H9 (cell line): ENCODE measurements around the gene PIGL. TPM values are rescaled to one million over a fixed set of nuclear protein-coding genes. Genes with fewer than 3 reads are reported as not detected.

ENCODE experiments used
- DNase-seq: peaks from one replicate; pipeline ENCODE4 v3.0.0-alpha.2; 2017
- H2AFZ ChIP-seq: one replicate; pipeline ENCODE4 v1.6.1; 2013; ENCODE audit warnings: mild to moderate bottlenecking, low read length, control low read depth, moderate library complexity
- H2AK5ac ChIP-seq: 2 replicates; pipeline ENCODE4 v1.6.1; 2013; ENCODE audit warnings: low read length, control low read depth, mixed read lengths; ENCODE audit not compliant: insufficient read length
- H2BK120ac ChIP-seq: one replicate; pipeline ENCODE4 v1.6.1; 2013; ENCODE audit warnings: low read depth, mild to moderate bottlenecking, low read length, control low read depth, inconsistent platforms; ENCODE audit not compliant: poor library complexity, severe bottlenecking
- H2BK12ac ChIP-seq: 2 replicates; pipeline ENCODE4 v1.6.1; 2013; ENCODE audit warnings: low read length, control low read depth, mixed read lengths, low read depth; ENCODE audit not compliant: insufficient read length
- H2BK15ac ChIP-seq: 2 replicates; pipeline ENCODE4 v1.6.1; 2013; ENCODE audit warnings: low read depth, low read length, control low read depth
- H2BK20ac ChIP-seq: one replicate; pipeline ENCODE4 v1.6.1; 2013; ENCODE audit warnings: low read depth, mild to moderate bottlenecking, low read length, control low read depth, inconsistent platforms; ENCODE audit not compliant: poor library complexity, severe bottlenecking
- H2BK5ac ChIP-seq: 2 replicates; pipeline ENCODE4 v1.6.1; 2013; ENCODE audit warnings: low read length, control low read depth, mixed read lengths; ENCODE audit not compliant: insufficient read length
- H3K14ac ChIP-seq: 2 replicates; pipeline ENCODE4 v1.6.1; 2013; ENCODE audit warnings: low read length, control low read depth; ENCODE audit not compliant: insufficient read depth
- H3K18ac ChIP-seq: 2 replicates; pipeline ENCODE4 v1.6.1; 2013; ENCODE audit warnings: low read depth, mild to moderate bottlenecking, mixed read lengths, low read length, control low read depth; ENCODE audit not compliant: insufficient read length
- H3K23ac ChIP-seq: 2 replicates; pipeline ENCODE4 v1.6.1; 2013; ENCODE audit warnings: low read length, control low read depth, mixed read lengths, low read depth; ENCODE audit not compliant: insufficient read length
- H3K23me2 ChIP-seq: 2 replicates; pipeline ENCODE4 v1.6.1; 2013; ENCODE audit warnings: low read depth, mild to moderate bottlenecking, mixed read lengths, low read length, control low read depth; ENCODE audit not compliant: insufficient read length, poor library complexity, severe bottlenecking
- H3K27ac ChIP-seq: 2 replicates; pipeline ENCODE4 v1.5.1; 2013; ENCODE audit warnings: low read length, control low read depth, mixed read lengths, low read depth; ENCODE audit not compliant: insufficient read length
- H3K27me3 ChIP-seq: 2 replicates; pipeline ENCODE4 v1.6.1; 2013; ENCODE audit warnings: low read length, control low read depth, inconsistent platforms; ENCODE audit not compliant: insufficient read depth
- H3K4ac ChIP-seq: 2 replicates; pipeline ENCODE4 v1.6.1; 2013; ENCODE audit warnings: low read depth, mild to moderate bottlenecking, control low read depth, inconsistent platforms, low read length, moderate library complexity
- H3K4me1 ChIP-seq: 2 replicates; pipeline ENCODE4 v1.6.1; 2013; ENCODE audit warnings: low read length, control low read depth, inconsistent platforms; ENCODE audit not compliant: insufficient read depth
- H3K4me2 ChIP-seq: 2 replicates; pipeline ENCODE4 v1.6.1; 2013; ENCODE audit warnings: low read length, control low read depth, mixed read lengths; ENCODE audit not compliant: insufficient read length, insufficient read depth
- H3K56ac ChIP-seq: 2 replicates; pipeline ENCODE4 v1.6.1; 2013; ENCODE audit warnings: low read depth, mild to moderate bottlenecking, mixed read lengths, low read length, control low read depth; ENCODE audit not compliant: insufficient read length
- H3K79me1 ChIP-seq: 2 replicates; pipeline ENCODE4 v1.6.1; 2013; ENCODE audit warnings: low read depth, mild to moderate bottlenecking, moderate library complexity, low read length, control low read depth, inconsistent platforms; ENCODE audit not compliant: insufficient read depth, poor library complexity, severe bottlenecking
- H3K79me2 ChIP-seq: 2 replicates; pipeline ENCODE4 v1.6.1; 2013; ENCODE audit warnings: low read length, control low read depth, inconsistent platforms; ENCODE audit not compliant: insufficient read depth
- H3K9ac ChIP-seq: 2 replicates; pipeline ENCODE4 v1.6.1; 2013; ENCODE audit warnings: low read length, control low read depth, mixed read lengths; ENCODE audit not compliant: insufficient read length; ENCODE audit errors: extremely low read depth
- H3K9me3 ChIP-seq: one replicate; pipeline ENCODE4 v1.6.1; 2013; ENCODE audit warnings: low read depth, low read length, inconsistent platforms; ENCODE audit not compliant: control insufficient read depth
- H3T11ph ChIP-seq: one replicate; pipeline ENCODE4 v1.6.1; 2013; ENCODE audit warnings: mild to moderate bottlenecking, low read length, control low read depth, inconsistent platforms
- H4K20me1 ChIP-seq: one replicate; pipeline ENCODE4 v1.6.1; 2013; ENCODE audit not compliant: control insufficient read depth, insufficient read length, insufficient read depth
- H4K5ac ChIP-seq: 2 replicates; pipeline ENCODE4 v1.6.1; 2013; ENCODE audit warnings: low read depth, mild to moderate bottlenecking, mixed read lengths, low read length, control low read depth; ENCODE audit not compliant: insufficient read length
- H4K8ac ChIP-seq: replicated peaks from 2 replicates; pipeline ENCODE4 v1.6.1; 2013; ENCODE audit warnings: low read length, control low read depth, mixed read lengths, low read depth; ENCODE audit not compliant: insufficient read length
- H4K91ac ChIP-seq: 2 replicates; pipeline ENCODE4 v1.6.1; 2013; ENCODE audit warnings: low read depth, mild to moderate bottlenecking, moderate library complexity, mixed read lengths, low read length, control low read depth; ENCODE audit not compliant: insufficient read length
- H3K27ac Mint-ChIP-seq, 3 experiments: 2 replicates in 2 of 3; 3 replicates in 1 of 3; pipeline ENCODE4 v1.8.0; 2020 to 2021; ENCODE audit warnings: mixed read lengths in 3 of 3, mild to moderate bottlenecking in 1 of 3, moderate library complexity in 1 of 3
- H3K27me3 Mint-ChIP-seq: 2 replicates; pipeline ENCODE4 v1.8.0; 2021; ENCODE audit warnings: low read depth, mild to moderate bottlenecking, moderate library complexity, mixed read lengths
- H3K36me3 Mint-ChIP-seq, 3 experiments: 2 replicates in 2 of 3; 3 replicates in 1 of 3; pipeline ENCODE4 v1.8.0; 2020 to 2021; ENCODE audit warnings: low read depth in 3 of 3, mixed read lengths in 3 of 3; ENCODE audit not compliant: insufficient read depth in 1 of 3
- H3K4me1 Mint-ChIP-seq, 2 experiments: 2 replicates each; pipeline ENCODE4 v1.8.0; 2020; ENCODE audit warnings: mixed read lengths in 2 of 2
- H3K4me3 Mint-ChIP-seq, 2 experiments: 2 replicates in 1 of 2; 3 replicates in 1 of 2; pipeline ENCODE4 v1.8.0; 2020 to 2021; ENCODE audit warnings: mild to moderate bottlenecking in 2 of 2, mixed read lengths in 2 of 2, moderate library complexity in 1 of 2
- H3K9me3 Mint-ChIP-seq, 2 experiments: 2 replicates in 1 of 2; 3 replicates in 1 of 2; pipeline ENCODE4 v1.8.0; 2020; ENCODE audit warnings: mild to moderate bottlenecking in 2 of 2, mixed read lengths in 2 of 2, moderate library complexity in 1 of 2
- CTCF ChIP-seq: fragments of 200-600 bp; sonication (generic); conservative IDR thresholded peaks from 3 replicates; pipeline ENCODE4 v1.8.0; 2021; ENCODE audit warnings: antibody characterized with exemption, mild to moderate bottlenecking
- WGBS: extraction: QIAGEN DNeasy Blood & Tissue Kit; methylation state at CpG from one replicate; pipeline ENCODE4 v1.1.7; 2013; ENCODE audit warnings: missing lambda C conversion rate, low lambda C conversion rate, mixed read lengths; ENCODE audit not compliant: insufficient read length; ENCODE audit errors: extremely low coverage; 5-methylcytosine and 5-hydroxymethylcytosine counted together
- total RNA-seq: library from RNA; stranded (reverse); gene quantifications from 2 replicates; pipeline ENCODE4 v1.2.1, GENCODE V29; 2021

The PIGL gene
- total RNA-seq, 1 experiment from 2014 or later: 21.6 TPM

GRCh38 chr17:16214190-16215001 is 2.6 kb upstream of the PIGL start:
- DNase-seq: no peak
- H3K23ac ChIP-seq: no peak overlapping the region
- peak overlapping the region; percentile 86 to 94 for H3K4me3 Mint-ChIP-seq

More at GRCh38 chr17:16214190-16215001, 2.6 kb upstream of the PIGL start:
- Histone ChIP-seq H2BK15ac (no peak overlapping the region), H3K18ac (peak overlapping the region; percentile 81), H3K9me3 (no peaks in the 10 kb centered on the region), H2AFZ (no peak overlapping the region), H3K4ac (no peak overlapping the region), H3K79me2 (peaks cover 33% of the 10 kb centered on the region; the same call in 1 of the 2 replicates), H3T11ph (no peak overlapping the region), H3K56ac (no peak overlapping the region), H4K8ac (no peak overlapping the region), H2BK5ac (no peak overlapping the region), H4K20me1 (no peaks in the 10 kb centered on the region), H3K14ac (peak overlapping the region; percentile 85), H3K27me3 (no peaks in the 10 kb centered on the region), H2BK12ac (no peak overlapping the region), H3K79me1 (no peaks in the 10 kb centered on the region), H4K91ac (peak overlapping the region; percentile 76), H2AK5ac (no peak overlapping the region), H3K4me2 (peak overlapping the region; percentile 88), H3K4me1 (no peaks in the 10 kb centered on the region), H2BK120ac (no peak overlapping the region), H3K9ac (peak overlapping the region; percentile 91), H3K27ac (no peak overlapping the region), H3K23me2 (peaks cover 6% of the 10 kb centered on the region), H4K5ac (no peak overlapping the region), H2BK20ac (no peak overlapping the region)
- Mint-ChIP-seq H3K9me3 (no peaks in the 10 kb centered on the region), H3K4me1 (peaks cover 18 to 23% of the 10 kb centered on the region in 2 experiments), H3K36me3 (peaks cover 0 to 4% (median 0%) of the 10 kb centered on the region in 3 experiments; a peak in 2 of 7 replicates), H3K27me3 (no peaks in the 10 kb centered on the region), H3K27ac (peak overlapping the region; percentile 31 to 83 (median 66); a peak in 6 of 7 replicates)
- TF ChIP-seq CTCF: no peak
- WGBS: no CpG with 5 or more reads among the region's 16 CpGs
